ENCODE results near the gene GALC.
A peak's percentile ranks its signal among the peaks of the same experiment; 100 is the strongest.

Gene GALC

DNA sequence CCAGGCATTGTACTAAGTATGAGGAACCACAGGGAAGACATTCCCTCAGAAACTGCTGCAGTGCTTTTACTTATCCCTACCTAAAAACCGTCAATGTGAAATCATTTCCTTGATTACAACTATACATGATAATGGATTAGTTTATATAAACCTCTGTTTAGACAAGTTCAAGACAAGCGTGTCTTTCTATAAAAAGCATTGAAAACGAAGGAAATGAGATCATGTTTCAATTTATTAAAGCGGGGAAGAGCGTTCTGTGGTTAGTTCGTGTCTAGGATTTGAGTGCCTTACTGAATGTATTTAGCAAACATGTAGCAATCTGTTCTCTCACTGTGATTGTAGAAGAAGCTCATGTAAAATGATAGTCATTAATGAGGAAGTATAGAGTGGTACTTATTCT, 37.5 kb downstream of the GALC start:
- TF ChIP-seq, protein P1, sequence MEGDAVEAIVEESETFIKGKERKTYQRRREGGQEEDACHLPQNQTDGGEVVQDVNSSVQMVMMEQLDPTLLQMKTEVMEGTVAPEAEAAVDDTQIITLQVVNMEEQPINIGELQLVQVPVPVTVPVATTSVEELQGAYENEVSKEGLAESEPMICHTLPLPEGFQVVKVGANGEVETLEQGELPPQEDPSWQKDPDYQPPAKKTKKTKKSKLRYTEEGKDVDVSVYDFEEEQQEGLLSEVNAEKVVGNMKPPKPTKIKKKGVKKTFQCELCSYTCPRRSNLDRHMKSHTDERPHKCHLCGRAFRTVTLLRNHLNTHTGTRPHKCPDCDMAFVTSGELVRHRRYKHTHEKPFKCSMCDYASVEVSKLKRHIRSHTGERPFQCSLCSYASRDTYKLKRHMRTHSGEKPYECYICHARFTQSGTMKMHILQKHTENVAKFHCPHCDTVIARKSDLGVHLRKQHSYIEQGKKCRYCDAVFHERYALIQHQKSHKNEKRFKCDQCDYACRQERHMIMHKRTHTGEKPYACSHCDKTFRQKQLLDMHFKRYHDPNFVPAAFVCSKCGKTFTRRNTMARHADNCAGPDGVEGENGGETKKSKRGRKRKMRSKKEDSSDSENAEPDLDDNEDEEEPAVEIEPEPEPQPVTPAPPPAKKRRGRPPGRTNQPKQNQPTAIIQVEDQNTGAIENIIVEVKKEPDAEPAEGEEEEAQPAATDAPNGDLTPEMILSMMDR (IDR thresholded peaks at IDR 0.05; ENCODE audit: control extremely low read depth, extremely low read depth, low read depth, missing control alignments): no peak
- ChIA-PET CTCF (interaction anchor here (1.4 to 2.4 kb wide), 2 partner anchors 9 to 10 kb away, joined by 3 to 23 read pairs; no protein-coding TSS in a partner anchor), POLR2A (no interaction called here)
- DNase-seq (ENCODE audit: extremely low spot score): no peak

DNA sequence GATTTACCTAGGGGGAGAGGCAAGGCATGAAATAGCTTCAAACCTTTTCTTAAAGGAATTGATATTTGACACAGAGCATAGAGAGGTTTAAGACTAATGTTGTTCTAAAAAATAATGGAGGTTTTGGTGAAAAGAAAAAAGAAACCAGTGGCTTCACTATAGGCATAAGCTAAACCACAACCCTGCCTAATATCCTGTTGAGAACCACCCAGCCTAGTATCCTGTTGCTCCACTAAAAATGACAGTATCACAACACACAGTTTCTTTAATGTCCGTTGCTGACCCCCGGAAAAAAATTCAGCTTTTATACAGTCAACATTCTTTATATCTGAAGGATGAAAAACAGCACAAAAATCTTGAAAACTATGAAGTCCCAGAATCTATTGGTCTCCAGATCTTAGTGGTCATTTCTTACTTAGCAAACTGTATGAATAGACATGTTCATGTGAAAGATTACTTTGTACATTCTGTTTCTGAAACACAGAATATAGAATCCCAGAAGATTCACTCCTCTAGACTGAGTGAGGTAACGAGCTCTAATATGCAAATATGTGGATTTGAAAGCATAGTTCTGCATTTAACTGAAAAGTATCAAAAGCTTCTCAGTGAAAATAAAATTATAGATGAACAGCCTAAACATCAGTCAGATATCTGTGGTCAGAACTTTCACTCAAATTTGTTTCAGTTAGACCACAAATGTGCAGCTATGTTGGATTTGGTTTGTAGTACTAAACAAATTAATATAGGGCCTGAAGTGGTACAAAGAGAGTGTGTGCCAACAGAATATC, 40.5 kb downstream of the GALC start:
- CTCF ChIA-PET: interaction anchor here (1.0 to 2.1 kb wide), 8 partner anchors 12 to 237 kb away, joined by 3 to 9 read pairs (median 4); no protein-coding TSS in a partner anchor
- POLR2A ChIA-PET: interaction anchor here (0.7 kb wide), 1 partner anchor 43 kb away, joined by 3 read pairs; no protein-coding TSS in a partner anchor
- peak; percentile 4 for DNase-seq (ENCODE audit: extremely low spot score)
- TF ChIP-seq, protein P1 (IDR thresholded peaks at IDR 0.05; ENCODE audit: control extremely low read depth, extremely low read depth, low read depth, missing control alignments): no peak

DNA sequence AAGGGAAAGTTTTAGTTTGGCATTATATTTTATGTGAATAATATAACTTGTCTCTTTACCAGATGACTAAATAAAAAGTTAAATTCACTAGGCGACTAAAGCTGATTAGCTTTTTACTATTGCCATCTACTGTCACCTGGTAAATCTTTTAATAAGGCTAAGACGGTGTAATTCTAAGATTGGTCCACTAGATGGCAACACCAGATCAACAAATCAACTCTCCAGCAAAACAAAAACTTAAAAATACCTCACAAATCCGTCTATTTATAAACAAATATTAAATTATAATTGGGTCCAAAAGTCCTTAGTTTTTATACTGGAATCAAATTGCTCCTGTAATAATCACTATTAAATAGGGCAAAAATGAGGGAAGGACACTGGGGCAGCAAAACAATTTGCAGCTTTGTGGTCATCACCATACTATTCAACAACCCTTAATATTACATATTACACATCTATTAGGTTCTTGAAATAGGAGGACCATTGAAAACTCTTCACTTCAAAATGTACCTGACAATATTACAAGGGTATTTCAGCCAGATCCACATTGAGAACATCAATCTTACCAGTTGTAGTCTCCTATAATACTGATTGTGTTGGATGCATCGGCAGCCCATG, 47.9 kb downstream of the GALC start:
- CTCF ChIA-PET: interaction anchor here (0.7 to 4.5 kb wide), 48 partner anchors 8 to 923 kb away, joined by 3 to 46 read pairs (median 4); no protein-coding TSS in a partner anchor
- peak; percentile 5 for DNase-seq (ENCODE audit: extremely low spot score)
- TF ChIP-seq, protein P1 (IDR thresholded peaks at IDR 0.05; ENCODE audit: control extremely low read depth, extremely low read depth, low read depth, missing control alignments): peak; percentile 44
- POLR2A ChIA-PET: no interaction called here

DNA sequence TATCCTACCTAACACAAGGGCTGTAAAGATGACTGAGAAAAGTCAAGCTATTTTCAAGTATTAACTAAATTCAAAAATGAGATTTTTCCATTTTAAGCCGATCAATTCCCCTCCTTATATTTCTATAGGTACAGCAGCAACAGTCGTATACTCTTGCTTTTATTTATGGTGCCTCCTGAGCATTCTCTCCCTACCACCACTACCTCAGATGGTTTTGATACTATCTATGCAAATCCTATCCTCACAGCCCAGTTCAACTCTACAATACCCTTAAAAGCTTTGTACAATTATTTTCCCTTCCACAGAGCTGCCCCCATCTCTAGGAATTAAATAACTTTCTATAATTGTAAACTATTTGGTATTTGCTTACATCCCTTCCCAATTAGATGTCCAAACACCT, 52.1 kb downstream of the GALC start:
- ChIA-PET POLR2A (no interaction called here), CTCF (interaction anchor here (0.7 to 1.4 kb wide), 4 partner anchors 12 to 927 kb away, joined by 3 read pairs; no protein-coding TSS in a partner anchor)
- TF ChIP-seq, protein P1 (IDR thresholded peaks at IDR 0.05; ENCODE audit: control extremely low read depth, extremely low read depth, low read depth, missing control alignments): no peak
- no peak for DNase-seq (ENCODE audit: extremely low spot score)

DNA sequence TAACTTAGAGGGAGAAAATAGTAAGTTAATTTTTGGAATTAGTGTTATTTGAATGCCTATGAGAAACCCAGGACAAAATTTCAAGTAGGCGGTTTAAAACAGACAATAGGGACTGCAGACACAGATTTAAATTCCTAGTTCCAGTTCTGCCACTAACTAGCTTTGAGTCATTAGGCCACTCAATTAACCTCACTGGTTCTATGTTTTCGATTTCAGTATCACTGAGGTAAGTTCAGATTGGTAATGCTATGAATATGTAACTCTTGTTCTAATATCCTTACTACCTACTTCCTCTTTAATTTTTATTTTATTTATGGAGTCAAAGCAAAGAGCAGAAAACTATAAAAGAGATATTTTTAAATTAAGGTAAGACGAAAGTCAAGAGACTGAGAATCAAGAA, 52.6 kb downstream of the GALC start:
- DNase-seq (ENCODE audit: extremely low spot score): no peak
- POLR2A ChIA-PET: no interaction called here
- CTCF ChIA-PET: interaction anchor here (0.7 to 2.1 kb wide), 6 partner anchors 9 to 928 kb away, joined by 3 to 6 read pairs (median 3); no protein-coding TSS in a partner anchor
- TF ChIP-seq, protein P1 (IDR thresholded peaks at IDR 0.05; ENCODE audit: control extremely low read depth, extremely low read depth, low read depth, missing control alignments): no peak

DNA sequence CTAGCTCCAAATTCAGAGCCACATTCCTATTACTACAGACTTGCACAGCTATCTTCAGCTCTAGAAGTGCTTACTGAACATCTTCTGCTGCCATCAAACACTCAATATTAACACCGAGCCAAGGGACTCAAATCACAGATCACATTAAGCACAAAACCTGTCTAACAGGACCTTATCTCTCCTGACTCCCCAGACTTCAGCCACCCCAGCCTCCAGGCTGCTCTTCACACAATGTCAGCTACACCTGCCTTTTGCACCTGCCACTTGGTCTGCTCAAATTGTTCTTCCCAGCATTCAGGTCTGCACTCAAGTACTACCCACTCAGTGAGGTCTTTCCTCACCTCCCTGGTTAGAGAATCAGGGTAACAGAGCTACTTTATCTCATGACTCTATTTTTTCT, 57.1 kb downstream of the GALC start:
- TF ChIP-seq, protein P1 (IDR thresholded peaks at IDR 0.05; ENCODE audit: control extremely low read depth, extremely low read depth, low read depth, missing control alignments): no peak
- no peak for DNase-seq (ENCODE audit: extremely low spot score)
- ChIA-PET CTCF (interaction anchor here (0.8 to 4.9 kb wide), 8 partner anchors 10 to 190 kb away, joined by 3 to 46 read pairs (median 4); no protein-coding TSS in a partner anchor), POLR2A (no interaction called here)

Data from GM10248 (cell line).